Lung (tissue), 12 donors: ENCODE measurements around the gene POC1B. TPM values are rescaled to one million over a fixed set of nuclear protein-coding genes. Genes with fewer than 3 reads are reported as not detected.

Source experiments
- ATAC-seq: fragments of 200-7000 bp; cut with Tn5 transposase; one replicate; pipeline ENCODE4 v1.9.1; 2020; ENCODE audit warnings: moderate number of reproducible peaks; ENCODE audit not compliant: insufficient read depth, low FRiP score
- DNase-seq, 3 donors: peaks; one replicate each; pipeline ENCODE4 v3.0.0-alpha.2; 2013 to 2017
- H3K27ac ChIP-seq, 2 donors: one replicate each; pipeline ENCODE4 v1.5.1; 2013; ENCODE audit warnings: mild to moderate bottlenecking in 2 of 2, moderate library complexity in 2 of 2, control low read depth in 1 of 2, inconsistent platforms in 1 of 2, low read depth in 1 of 2, low read length in 1 of 2
- H3K27me3 ChIP-seq, 3 donors: one replicate each; pipeline ENCODE4 v1.5.1; 2013; ENCODE audit warnings: low read length in 2 of 3; ENCODE audit not compliant: control insufficient read depth in 3 of 3, insufficient read depth in 3 of 3
- H3K36me3 ChIP-seq, 4 donors: one replicate each; pipeline ENCODE4 v1.5.1; 2013; ENCODE audit warnings: low read length in 4 of 4, mild to moderate bottlenecking in 1 of 4, moderate library complexity in 1 of 4; ENCODE audit not compliant: control insufficient read depth in 4 of 4, insufficient read depth in 4 of 4
- H3K4me1 ChIP-seq, 5 donors: one replicate each; pipeline ENCODE4 v1.5.1; 2013; ENCODE audit warnings: low read length in 5 of 5, mild to moderate bottlenecking in 2 of 5, moderate library complexity in 1 of 5; ENCODE audit not compliant: control insufficient read depth in 5 of 5, insufficient read depth in 5 of 5
- H3K4me3 ChIP-seq: one replicate; pipeline ENCODE4 v1.5.1; 2013; ENCODE audit warnings: mild to moderate bottlenecking, control low read depth, moderate library complexity
- H3K9ac ChIP-seq, 2 donors: one replicate each; pipeline ENCODE4 v1.5.1; 2013; ENCODE audit warnings: low read length in 2 of 2, control low read depth in 1 of 2; ENCODE audit not compliant: insufficient read depth in 1 of 2
- H3K9me3 ChIP-seq, 4 donors: one replicate each; pipeline ENCODE4 v1.5.1; 2013; ENCODE audit warnings: low read length in 3 of 4, mild to moderate bottlenecking in 1 of 4, moderate library complexity in 1 of 4; ENCODE audit not compliant: control insufficient read depth in 4 of 4, insufficient read depth in 3 of 4
- CTCF ChIP-seq: IDR thresholded peaks from 2 replicates; pipeline ENCODE4 v1.5.1; 2012; ENCODE audit warnings: mild to moderate bottlenecking; ENCODE audit errors: control extremely low read depth, extremely low read depth
- WGBS, 2 donors: extraction: QIAGEN DNeasy Blood & Tissue Kit; methylation state at CpG; one replicate each; pipeline ENCODE4 v1.1.7; 2013; 5-methylcytosine and 5-hydroxymethylcytosine counted together
- polyA plus RNA-seq, 2 donors: library from polyadenylated mRNA; stranded (reverse); fragments of 200-250 nt; gene quantifications; one replicate each; pipeline ENCODE4 v1.2.1, GENCODE V29; 2013
- total RNA-seq, 2 donors: library from RNA; depleted of rRNA in 1 of 2; stranded (reverse); fragments of >200 nt in 1 of 2; gene quantifications; one replicate each; pipeline ENCODE4 v1.2.1, GENCODE V29; 2014 to 2021
- donor health status: control.
- donor health status: control.
- donor health status: Bipolar disorder and iron deficiency.
- donor health status: healthy.
- donor health status: DM: yes; HTN: yes; CAD: no.

POC1B gene
- total and polyA plus RNA-seq, 4 donors = 6.9 to 32.6 (median 10.9) TPM

GRCh38 chr12:89453121-89453978, 72.5 kb downstream of the POC1B start:
- 48 to 54% methylated on average over 6 of the region's 6 CpGs for WGBS, 2 donors
- no peak overlapping the region for H3K4me3 ChIP-seq
- peak in 2 of 3 donors; percentile 93 to 94 for DNase-seq

GRCh38 chr12:89451841-89452251, 74.0 kb downstream of the POC1B start:
- peaks cover 3 to 47% (median 16%) of the 10 kb centered on the region in 5 donors for H3K4me1 ChIP-seq
- no peak for TF ChIP-seq CTCF
- H3K27me3 ChIP-seq = no peaks in the 10 kb centered on the region

More at GRCh38 chr12:89453121-89453978, 72.5 kb downstream of the POC1B start:
- Histone ChIP-seq H3K27me3 (no peaks in the 10 kb centered on the region), H3K36me3 (peaks cover 0 to 3% (median 0%) of the 10 kb centered on the region in 4 donors), H3K9ac (peak overlapping the region; percentile 38 to 84), H3K9me3 (no peaks in the 10 kb centered on the region), H3K27ac (peak overlapping the region; percentile 33 to 67), H3K4me1 (peaks cover 3 to 47% (median 16%) of the 10 kb centered on the region in 5 donors)
- TF ChIP-seq CTCF = no peak
- ATAC-seq = peak; percentile 62

GRCh38 chr12:89450907-89451306, 74.9 kb downstream of the POC1B start:
- H3K4me3 ChIP-seq = no peak overlapping the region
- no peaks in the 10 kb centered on the region for H3K9me3 ChIP-seq
- H3K36me3 ChIP-seq = no peaks in the 10 kb centered on the region
- ATAC-seq (peak; percentile 28), DNase-seq (peak in 2 of 3 donors; percentile 86 to 89)
- H3K27me3 ChIP-seq = no peaks in the 10 kb centered on the region
- H3K27ac ChIP-seq = no peak overlapping the region
- H3K9ac ChIP-seq = no peak overlapping the region
- no peak for TF ChIP-seq CTCF
- H3K4me1 ChIP-seq = peaks cover 3 to 47% (median 16%) of the 10 kb centered on the region in 5 donors

More at GRCh38 chr12:89451841-89452251, 74.0 kb downstream of the POC1B start:
- peak overlapping the region; percentile 17 to 88 for H3K27ac ChIP-seq
- H3K4me3 ChIP-seq = no peak overlapping the region
- peak overlapping the region in 1 of 2 donors; percentile 69 for H3K9ac ChIP-seq
- WGBS, 2 donors = 35 to 44% methylated on average over 9 of the region's 9 CpGs
- ATAC-seq = no peak
- no peaks in the 10 kb centered on the region for H3K9me3 ChIP-seq
- no peaks in the 10 kb centered on the region for H3K36me3 ChIP-seq
- peak; percentile 80 to 88 (median 87) for DNase-seq
